IMR-90 (cell line): Measurements from ENCODE around the gene GOLPH3L.

Source experiments
- CTCF ChIP-seq: conservative IDR thresholded peaks from 2 replicates; pipeline ENCODE4 v1.5.1; 2012; ENCODE audit warnings: mild to moderate bottlenecking, low read depth, low read length, improper control_type of control experiment
- POLR2A ChIP-seq: IDR thresholded peaks from 2 replicates; pipeline ENCODE4 v1.6.1; 2012; ENCODE audit warnings: mild to moderate bottlenecking, low read depth, low read length

GRCh38 chr1:150696162-150696561 is 792 bp downstream of the GOLPH3L start:
- TF ChIP-seq CTCF (no peak), POLR2A (no peak)
